Tibial nerve (tissue), 4 donors: ENCODE results near the gene SLC9A4. TPM values are rescaled to one million over a fixed set of nuclear protein-coding genes. Genes with fewer than 3 reads are reported as not detected.

Source experiments
- DNase-seq, 2 donors: peaks; one replicate each; pipeline ENCODE4 v3.0.0-alpha.2; 2019; ENCODE audit warnings: low spot score in 2 of 2
- H3K27ac ChIP-seq, 4 donors: fragments of 200-600 bp; sonication (generic) in 3 of 4; one replicate each; pipeline ENCODE4 v1.5.1; 2017 to 2019; ENCODE audit warnings: mild to moderate bottlenecking in 1 of 4
- H3K27me3 ChIP-seq, 2 donors: fragments of 200-600 bp; sonication (generic) in 1 of 2; one replicate each; pipeline versions ENCODE4 v1.5.1 to v1.6.0; 2017 to 2019
- H3K36me3 ChIP-seq, 3 donors: fragments of 200-600 bp; sonication (generic); one replicate each; pipeline ENCODE4 v1.5.1; 2018 to 2019
- H3K4me1 ChIP-seq, 4 donors: fragments of 200-600 bp; sonication (generic) in 3 of 4; one replicate each; pipeline ENCODE4 v1.5.1; 2017 to 2019
- H3K4me3 ChIP-seq, 4 donors: fragments of 200-600 bp; sonication (generic) in 3 of 4; one replicate each; pipeline ENCODE4 v1.5.1; 2017 to 2019; ENCODE audit warnings: mild to moderate bottlenecking in 1 of 4, moderate library complexity in 1 of 4
- H3K9me3 ChIP-seq, 4 donors: fragments of 200-600 bp; sonication (generic) in 3 of 4; one replicate each; pipeline ENCODE4 v1.5.1; 2017 to 2019
- CTCF ChIP-seq, 5 experiments: fragments of 200-600 bp in 3 of 5; fragments of 450-650 bp in 2 of 5; sonication (generic) in 3 of 5; IDR thresholded peaks; one replicate each; pipeline ENCODE4 v1.5.1; 2016 to 2019; ENCODE audit warnings: antibody characterized with exemption in 5 of 5, mild to moderate bottlenecking in 3 of 5, moderate library complexity in 2 of 5
- EP300 ChIP-seq, 2 donors: sonication (generic); formaldehyde crosslinking; IDR thresholded peaks; one replicate each; pipeline ENCODE4 v1.6.1; 2017; ENCODE audit warnings: antibody characterized with exemption in 2 of 2, mild to moderate bottlenecking in 1 of 2
- POLR2A ChIP-seq, 2 donors: fragments of 450-650 bp; IDR thresholded peaks; one replicate each; pipeline ENCODE4 v1.6.1; 2017; ENCODE audit warnings: antibody characterized with exemption in 2 of 2, mild to moderate bottlenecking in 2 of 2, moderate library complexity in 2 of 2
- WGBS, 2 donors: methylation state at CpG; one replicate each; pipeline ENCODE4 v1.1.5; 2018; 5-methylcytosine and 5-hydroxymethylcytosine counted together
- total RNA-seq, 4 donors: library from RNA; depleted of rRNA; stranded (reverse); fragments of >200 nt; gene quantifications; one replicate each; pipeline ENCODE4 v1.1.0, GENCODE V29; 2016

SLC9A4 gene
- total RNA-seq, 4 donors from 2014 or later: 0.30 TPM; not detected in 3

GRCh38 chr2:102427249-102427648 is 45.8 kb upstream of the SLC9A4 start:
- H3K9me3 ChIP-seq: peaks cover 0 to 6% (median 0%) of the 10 kb centered on the region in 4 donors
- no peak overlapping the region for H3K27ac ChIP-seq

GRCh38 chr2:102428573-102428972 is 44.5 kb upstream of the SLC9A4 start:
- Histone ChIP-seq H3K36me3 (no peaks in the 10 kb centered on the region), H3K9me3 (peaks cover 0 to 6% (median 0%) of the 10 kb centered on the region in 4 donors), H3K27ac (no peak overlapping the region), H3K27me3 (no peaks in the 10 kb centered on the region), H3K4me1 (no peaks in the 10 kb centered on the region), H3K4me3 (no peak overlapping the region)
- WGBS, 2 donors: 77 to 82% methylated on average over 2 of the region's 2 CpGs
- TF ChIP-seq EP300 (IDR thresholded peaks at IDR 0.05): no peak
- no peak for TF ChIP-seq CTCF (IDR thresholded peaks at IDR 0.05)
- TF ChIP-seq POLR2A (IDR thresholded peaks at IDR 0.05): no peak
- DNase-seq: no peak

More at GRCh38 chr2:102427249-102427648, 45.8 kb upstream of the SLC9A4 start:
- WGBS, 2 donors: 43 to 92% methylated on average over 1 of the region's 1 CpG
- Histone ChIP-seq H3K27me3 (no peaks in the 10 kb centered on the region), H3K36me3 (no peaks in the 10 kb centered on the region), H3K4me1 (no peaks in the 10 kb centered on the region), H3K4me3 (no peak overlapping the region)
- no peak for DNase-seq
- TF ChIP-seq EP300 (IDR thresholded peaks at IDR 0.05) (no peak), POLR2A (IDR thresholded peaks at IDR 0.05) (no peak), CTCF (IDR thresholded peaks at IDR 0.05) (no peak)

- 73 to 79% methylated on average over 2 of the region's 2 CpGs for WGBS, 2 donors
- Histone ChIP-seq H3K4me3 (no peak overlapping the region), H3K36me3 (no peaks in the 10 kb centered on the region), H3K9me3 (peaks cover 0 to 6% (median 0%) of the 10 kb centered on the region in 4 donors), H3K27me3 (no peaks in the 10 kb centered on the region), H3K4me1 (no peaks in the 10 kb centered on the region), H3K27ac (no peak overlapping the region)
- no peak for DNase-seq
- TF ChIP-seq CTCF (IDR thresholded peaks at IDR 0.05) (no peak), POLR2A (IDR thresholded peaks at IDR 0.05) (no peak), EP300 (IDR thresholded peaks at IDR 0.05) (no peak)
These were observed 40.6 kb upstream of the SLC9A4 start for GRCh38 chr2:102432386-102432785.

- H3K27me3 ChIP-seq: no peaks in the 10 kb centered on the region
- H3K36me3 ChIP-seq: no peaks in the 10 kb centered on the region
- 67 to 90% methylated on average over 4 of the region's 4 CpGs for WGBS, 2 donors
- H3K4me3 ChIP-seq: no peak overlapping the region
- no peak overlapping the region for H3K27ac ChIP-seq
- H3K9me3 ChIP-seq: no peaks in the 10 kb centered on the region
- DNase-seq: no peak
- H3K4me1 ChIP-seq: no peaks in the 10 kb centered on the region
- no peak for TF ChIP-seq EP300 (IDR thresholded peaks at IDR 0.05)
- no peak for TF ChIP-seq CTCF (IDR thresholded peaks at IDR 0.05)
- no peak for TF ChIP-seq POLR2A (IDR thresholded peaks at IDR 0.05)
These were observed 38.9 kb upstream of the SLC9A4 start for GRCh38 chr2:102433973-102434654.

GRCh38 chr2:102434655-102435381 is 38.2 kb upstream of the SLC9A4 start:
- no peaks in the 10 kb centered on the region for H3K27me3 ChIP-seq
- no peak for DNase-seq
- no peaks in the 10 kb centered on the region for H3K36me3 ChIP-seq
- H3K4me3 ChIP-seq: no peak overlapping the region
- no peaks in the 10 kb centered on the region for H3K9me3 ChIP-seq
- TF ChIP-seq POLR2A (IDR thresholded peaks at IDR 0.05) (no peak), EP300 (IDR thresholded peaks at IDR 0.05) (no peak), CTCF (IDR thresholded peaks at IDR 0.05) (no peak)
- H3K27ac ChIP-seq: no peak overlapping the region
- 85 to 86% methylated on average over 2 of the region's 2 CpGs for WGBS, 2 donors
- H3K4me1 ChIP-seq: no peaks in the 10 kb centered on the region
